GM12874 (cell line): ENCODE measurements around the gene NIN.

ENCODE experiments used
- TF ChIP-seq, protein P1 (sequence below): IDR thresholded peaks from 2 replicates; pipeline ENCODE4 v1.5.1; 2011; ENCODE audit warnings: low read depth, mild to moderate bottlenecking, control low read depth, low read length, moderate library complexity; ENCODE audit not compliant: insufficient read depth

NIN gene

GRCh38 chr14:50745401-50746058 lies 85.4 kb downstream of the NIN start:
- TF ChIP-seq, protein P1, sequence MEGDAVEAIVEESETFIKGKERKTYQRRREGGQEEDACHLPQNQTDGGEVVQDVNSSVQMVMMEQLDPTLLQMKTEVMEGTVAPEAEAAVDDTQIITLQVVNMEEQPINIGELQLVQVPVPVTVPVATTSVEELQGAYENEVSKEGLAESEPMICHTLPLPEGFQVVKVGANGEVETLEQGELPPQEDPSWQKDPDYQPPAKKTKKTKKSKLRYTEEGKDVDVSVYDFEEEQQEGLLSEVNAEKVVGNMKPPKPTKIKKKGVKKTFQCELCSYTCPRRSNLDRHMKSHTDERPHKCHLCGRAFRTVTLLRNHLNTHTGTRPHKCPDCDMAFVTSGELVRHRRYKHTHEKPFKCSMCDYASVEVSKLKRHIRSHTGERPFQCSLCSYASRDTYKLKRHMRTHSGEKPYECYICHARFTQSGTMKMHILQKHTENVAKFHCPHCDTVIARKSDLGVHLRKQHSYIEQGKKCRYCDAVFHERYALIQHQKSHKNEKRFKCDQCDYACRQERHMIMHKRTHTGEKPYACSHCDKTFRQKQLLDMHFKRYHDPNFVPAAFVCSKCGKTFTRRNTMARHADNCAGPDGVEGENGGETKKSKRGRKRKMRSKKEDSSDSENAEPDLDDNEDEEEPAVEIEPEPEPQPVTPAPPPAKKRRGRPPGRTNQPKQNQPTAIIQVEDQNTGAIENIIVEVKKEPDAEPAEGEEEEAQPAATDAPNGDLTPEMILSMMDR: no peak

DNA sequence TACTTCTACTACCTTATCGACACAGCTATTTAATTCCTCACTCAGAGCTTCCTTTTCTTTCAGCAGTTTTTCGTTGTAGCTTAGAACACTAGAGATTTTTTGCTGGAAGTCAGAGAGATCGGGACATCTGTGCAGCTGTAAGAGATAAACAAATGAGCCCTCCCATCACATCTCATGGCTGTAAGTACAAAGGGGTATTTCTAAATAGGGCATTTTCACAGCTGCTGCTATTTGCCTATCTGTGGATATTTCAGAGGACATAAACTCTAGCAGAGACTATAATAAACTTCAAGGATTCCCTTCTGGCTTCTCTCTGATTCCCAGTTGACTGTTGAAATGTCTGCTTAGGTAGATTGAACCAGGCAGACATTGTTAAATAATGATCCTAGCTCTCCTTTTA lies 86.7 kb downstream of the NIN start:
- TF ChIP-seq, protein P1: no peak

- TF ChIP-seq, protein P1: no peak
These were observed 89.4 kb downstream of the NIN start for GRCh38 chr14:50741567-50741966.

GRCh38 chr14:50740856-50741255 lies 90.1 kb downstream of the NIN start:
- TF ChIP-seq, protein P1: no peak

DNA sequence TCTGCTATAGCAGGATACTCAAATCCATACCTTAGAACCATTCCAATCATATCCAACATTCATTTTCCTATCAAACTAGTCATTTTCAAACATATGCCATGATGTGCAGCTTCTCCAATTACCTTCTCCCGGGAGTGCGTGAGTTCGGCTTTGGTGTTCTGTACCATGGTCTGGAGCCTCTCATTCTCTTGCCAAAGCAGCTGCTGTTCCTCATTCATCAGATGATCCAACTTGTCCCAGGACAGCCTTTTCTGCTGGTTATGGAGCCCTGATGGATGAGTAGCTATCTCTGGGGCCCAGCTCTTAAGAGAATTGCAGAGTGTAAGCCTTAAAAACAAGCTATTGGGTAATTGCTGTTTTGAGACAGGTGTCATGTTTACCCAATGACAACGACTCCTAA lies 91.8 kb downstream of the NIN start:
- TF ChIP-seq, protein P1: no peak

DNA sequence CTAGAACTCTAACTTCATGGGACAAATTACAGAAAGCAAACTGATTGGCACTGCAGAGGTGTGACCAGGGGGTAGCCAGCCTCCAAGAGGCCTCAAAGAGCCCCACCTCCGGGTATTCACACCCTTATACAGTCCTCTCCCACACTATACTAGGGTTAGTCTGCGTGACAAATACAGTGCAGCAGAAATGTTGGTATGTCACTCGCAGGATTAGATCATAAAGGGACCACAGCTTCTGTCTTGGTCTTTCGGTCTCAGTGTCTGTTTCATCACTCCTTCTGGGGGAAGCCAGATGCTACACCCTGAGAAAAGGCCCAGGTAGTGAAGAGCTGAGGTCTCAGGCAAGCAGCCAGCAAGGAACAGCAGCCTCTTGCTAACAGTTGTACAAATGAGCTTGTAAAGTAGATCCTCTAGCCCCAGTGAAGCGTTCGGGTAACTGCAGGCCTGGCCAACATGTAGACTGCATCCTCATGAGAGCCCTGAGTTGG lies 94.0 kb downstream of the NIN start:
- TF ChIP-seq, protein P1: no peak

DNA sequence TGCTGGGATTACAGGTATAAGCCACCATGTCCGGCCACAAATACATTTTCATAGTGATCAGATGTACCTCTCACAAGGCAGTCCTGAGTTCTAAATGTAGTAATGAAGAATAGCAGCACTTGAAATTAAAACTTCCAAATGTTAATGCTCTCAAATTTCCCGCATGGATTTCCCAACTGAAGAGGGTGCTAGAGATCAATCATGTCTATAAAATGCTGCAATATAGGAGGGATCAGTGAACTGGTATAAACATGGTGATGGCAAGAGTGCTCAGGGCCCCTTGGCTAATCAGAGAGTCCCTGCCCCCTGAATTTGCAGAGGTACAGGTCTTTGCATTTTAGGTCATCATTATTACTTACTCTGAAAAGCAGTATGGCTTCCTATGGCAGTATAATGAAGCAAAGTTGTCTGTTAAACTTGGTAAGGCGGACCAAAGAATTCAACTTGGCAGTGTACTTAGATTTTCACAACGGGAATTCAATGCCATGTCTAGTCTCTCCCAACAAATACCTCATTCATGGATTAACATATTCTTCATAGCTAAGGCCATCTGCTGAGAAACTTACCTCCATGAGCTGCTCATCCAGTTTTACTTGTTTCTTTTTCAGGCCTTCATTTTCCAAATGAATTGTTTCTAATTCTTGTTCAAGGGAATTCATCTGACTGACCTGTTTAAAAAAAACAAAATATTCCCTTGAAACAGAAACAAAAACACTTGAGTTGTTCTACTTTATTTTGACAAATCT lies 95.8 kb downstream of the NIN start:
- TF ChIP-seq, protein P1: no peak
